B cell (primary cell): ENCODE results near the gene SERINC5. TPM values are rescaled to one million over a fixed set of nuclear protein-coding genes. Genes with fewer than 3 reads are reported as not detected.

ENCODE experiments used
- ATAC-seq: fragments of 200-7000 bp; cut with Tn5 transposase; one replicate; pipeline ENCODE4 v1.10.0; 2021; ENCODE audit warnings: low read depth, mild to moderate bottlenecking, moderate number of reproducible peaks, moderate library complexity
- CTCF ChIA-PET: fragments of 350-600 bp; sonication (Branson Sonifier 250); formaldehyde crosslinking; loops from one replicate; lab custom pipeline; 2021; ENCODE audit warnings: antibody characterized with exemption, inconsistent platforms; lab: Charles Lee
- POLR2A ChIA-PET: fragments of 350-600 bp; sonication (Branson Sonifier 250); formaldehyde crosslinking; loops from one replicate; lab custom pipeline; 2021; ENCODE audit warnings: antibody characterized with exemption; lab: Charles Lee
- DNase-seq: peaks from one replicate; pipeline ENCODE4 v3.0.0; 2013
- H2AFZ ChIP-seq: 2 replicates; pipeline ENCODE4 v1.6.1; 2012; ENCODE audit warnings: mild to moderate bottlenecking, low read depth, low read length; ENCODE audit not compliant: insufficient read depth, poor library complexity, severe bottlenecking
- H3K27ac ChIP-seq, 2 donors: 1 replicate in 1 of 2; 2 replicates in 1 of 2; pipeline ENCODE4 v1.5.1; 2012 to 2013; ENCODE audit warnings: low read length in 2 of 2, mild to moderate bottlenecking in 2 of 2, moderate library complexity in 1 of 2
- H3K27me3 ChIP-seq, 4 experiments: fragments of 200-600 bp in 1 of 4; sonication (generic) in 1 of 4; replicated peaks in 1 of 4; 1 replicate in 2 of 4; 2 replicates in 2 of 4; pipeline versions ENCODE4 v1.6.1 to v1.7.0; 2013 to 2016; ENCODE audit warnings: low read length in 3 of 4, mild to moderate bottlenecking in 2 of 4, mixed read lengths in 1 of 4, moderate library complexity in 1 of 4; ENCODE audit not compliant: insufficient read depth in 4 of 4, control insufficient read depth in 3 of 4; ENCODE audit errors: control extremely low read depth in 1 of 4
- H3K36me3 ChIP-seq, 2 experiments: replicated peaks in 1 of 2; 1 replicate in 1 of 2; 2 replicates in 1 of 2; pipeline versions ENCODE4 v1.6.1 to v1.7.1; 2013; ENCODE audit warnings: low read length in 1 of 2; ENCODE audit not compliant: insufficient read depth in 2 of 2, control insufficient read depth in 1 of 2; ENCODE audit errors: control extremely low read depth in 1 of 2, extremely low read depth in 1 of 2
- H3K4me1 ChIP-seq, 2 donors: fragments of 200-600 bp in 1 of 2; sonication (generic) in 1 of 2; 1 replicate in 1 of 2; 2 replicates in 1 of 2; pipeline versions ENCODE4 v1.5.1 to v1.6.1; 2013 to 2017; ENCODE audit warnings: low read length in 2 of 2; ENCODE audit not compliant: control insufficient read depth in 2 of 2, insufficient read depth in 2 of 2
- H3K4me2 ChIP-seq: replicated peaks from 2 replicates; pipeline ENCODE3; 2012; ENCODE audit warnings: mild to moderate bottlenecking, low read depth, low read length; ENCODE audit not compliant: poor library complexity, severe bottlenecking
- H3K4me3 ChIP-seq, 5 experiments: fragments of 200-600 bp in 1 of 5; sonication (generic) in 1 of 5; 1 replicate in 3 of 5; 2 replicates in 2 of 5; pipeline versions ENCODE4 v1.5.1 to v1.7.0; 2011 to 2016; ENCODE audit warnings: low read length in 4 of 5, mild to moderate bottlenecking in 4 of 5, low read depth in 2 of 5, control low read depth in 1 of 5, moderate library complexity in 1 of 5; ENCODE audit not compliant: insufficient read depth in 1 of 5; ENCODE audit errors: control extremely low read depth in 1 of 5, extremely low read depth in 1 of 5
- H3K79me2 ChIP-seq: fragments of 200-600 bp; sonication (generic); one replicate; pipeline ENCODE4 v1.6.0; 2016; ENCODE audit warnings: low read length; ENCODE audit not compliant: control insufficient read depth, insufficient read depth
- H3K9ac ChIP-seq: fragments of 200-600 bp; sonication (generic); 2 replicates; pipeline ENCODE4 v1.6.1; 2017; ENCODE audit warnings: mild to moderate bottlenecking, low read length, moderate library complexity
- H3K9me3 ChIP-seq, 3 donors: one replicate each; pipeline versions ENCODE4 v1.6.1 to v1.7.1; 2013; ENCODE audit warnings: low read length in 2 of 3; ENCODE audit not compliant: control insufficient read depth in 2 of 3, insufficient read depth in 1 of 3; ENCODE audit errors: control extremely low read depth in 1 of 3
- H4K20me1 ChIP-seq: 2 replicates; pipeline ENCODE4 v1.6.0; 2012; ENCODE audit warnings: mild to moderate bottlenecking, low read length; ENCODE audit not compliant: insufficient read depth, control insufficient read depth, poor library complexity, severe bottlenecking
- H3K27ac Mint-ChIP-seq: one replicate; pipeline ENCODE4 v1.8.0; 2021; ENCODE audit warnings: mixed read lengths
- H3K27me3 Mint-ChIP-seq: one replicate; pipeline ENCODE4 v1.8.0; 2021; ENCODE audit warnings: mixed read lengths
- H3K4me1 Mint-ChIP-seq: one replicate; pipeline ENCODE4 v1.8.0; 2021; ENCODE audit warnings: mixed read lengths
- H3K4me3 Mint-ChIP-seq: one replicate; pipeline ENCODE4 v1.8.0; 2021; ENCODE audit warnings: mixed read lengths
- H3K9me3 Mint-ChIP-seq: one replicate; pipeline ENCODE4 v1.8.0; 2022; ENCODE audit warnings: mixed read lengths; ENCODE audit not compliant: insufficient read depth
- CTCF ChIP-seq: fragments of 200-600 bp; IDR thresholded peaks from one replicate; pipeline ENCODE4 v1.8.0; 2022; ENCODE audit warnings: antibody characterized with exemption, mild to moderate bottlenecking
- EZH2 ChIP-seq: IDR thresholded peaks from 2 replicates; pipeline ENCODE4 v1.6.1; 2012; ENCODE audit warnings: borderline replicate concordance, low read depth, mild to moderate bottlenecking, moderate library complexity, low read length; ENCODE audit not compliant: insufficient read depth, poor library complexity, severe bottlenecking
- WGBS: methylation state at CpG from one replicate; pipeline ENCODE4 v1.1.5; 2013; ENCODE audit warnings: missing lambda C conversion rate; ENCODE audit not compliant: insufficient coverage; 5-methylcytosine and 5-hydroxymethylcytosine counted together
- intact Hi-C: fragments of 100-400 bp; cut with micrococcal nuclease; formaldehyde crosslinking; loops from one replicate; pipeline ENCODE4 v1.10.0; 2022
- polyA plus RNA-seq: library from polyadenylated mRNA; depleted of rRNA; stranded (reverse); fragments of >200 nt; gene quantifications from 2 replicates; pipeline ENCODE4 v1.2.3, GENCODE V29; 2012
- total RNA-seq, 2 donors: library from RNA; stranded (reverse); fragments of 120-200 nt in 1 of 2; gene quantifications; 1 replicate in 1 of 2; 2 replicates in 1 of 2; pipeline versions ENCODE4 v1.2.3 to v1.2.4, GENCODE V29; 2013 to 2022

The SERINC5 gene
- total and polyA plus RNA-seq, 2 donors (not counting 1 experiment from before 2014, with no cell fraction given): 2.4 to 9.5 TPM

GRCh38 chr5:80070338-80071056, 185.4 kb downstream of the SERINC5 start:
- Histone ChIP-seq H2AFZ (no peak overlapping the region), H3K9me3 (no peaks in the 10 kb centered on the region), H3K4me2 (no peak overlapping the region), H3K4me1 (peaks cover 8 to 13% of the 10 kb centered on the region in 2 donors), H3K36me3 (no peaks in the 10 kb centered on the region), H3K9ac (no peak overlapping the region), H3K4me3 (no peak overlapping the region), H4K20me1 (no peaks in the 10 kb centered on the region), H3K27me3 (no peaks in the 10 kb centered on the region), H3K27ac (no peak overlapping the region), H3K79me2 (no peaks in the 10 kb centered on the region)
- Mint-ChIP-seq H3K27me3 (no peaks in the 10 kb centered on the region), H3K4me1 (peaks cover 16% of the 10 kb centered on the region), H3K9me3 (no peaks in the 10 kb centered on the region), H3K27ac (no peak overlapping the region), H3K4me3 (no peak overlapping the region)
- POLR2A ChIA-PET: no interaction called here
- no peak for TF ChIP-seq CTCF
- CTCF ChIA-PET: interaction anchor here (1.3 kb wide), 1 partner anchor 13 kb away, joined by 6 read pairs; no protein-coding TSS in a partner anchor
- intact Hi-C loops: no loop called here
- 69% methylated on average over 8 of the region's 10 CpGs for WGBS
- DNase-seq: no peak
- no peak for ATAC-seq

DNA sequence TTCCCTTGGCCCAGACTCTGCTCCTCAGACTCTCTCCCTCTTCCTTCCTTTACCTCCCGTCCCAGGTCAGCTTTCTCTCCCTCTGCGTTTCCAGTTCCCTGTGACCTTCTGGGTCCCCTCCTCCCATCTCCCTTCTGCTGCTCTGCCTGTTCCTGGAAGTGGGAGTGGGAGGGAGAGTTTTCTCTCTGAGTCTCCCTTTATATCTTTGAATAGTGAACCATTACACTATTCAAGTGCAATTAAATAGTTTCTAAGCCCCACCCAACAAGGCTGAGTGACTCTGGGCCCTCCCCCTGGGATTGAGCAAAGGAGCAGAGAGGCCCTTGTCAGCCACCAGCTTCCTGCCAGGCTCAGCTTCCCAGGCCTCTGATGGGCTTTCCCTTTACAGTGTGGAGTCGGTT, 185.9 kb downstream of the SERINC5 start:
- Histone ChIP-seq H3K4me3 (no peak overlapping the region), H2AFZ (no peak overlapping the region), H3K9me3 (no peaks in the 10 kb centered on the region), H3K9ac (no peak overlapping the region), H3K36me3 (no peaks in the 10 kb centered on the region), H4K20me1 (no peaks in the 10 kb centered on the region), H3K27me3 (no peaks in the 10 kb centered on the region), H3K79me2 (no peaks in the 10 kb centered on the region), H3K4me1 (peaks cover 8 to 13% of the 10 kb centered on the region in 2 donors), H3K4me2 (no peak overlapping the region), H3K27ac (no peak overlapping the region)
- Mint-ChIP-seq H3K4me1 (peaks cover 16% of the 10 kb centered on the region), H3K27ac (no peak overlapping the region), H3K4me3 (no peak overlapping the region), H3K9me3 (no peaks in the 10 kb centered on the region), H3K27me3 (no peaks in the 10 kb centered on the region)
- ChIA-PET POLR2A (no interaction called here), CTCF (interaction anchor here (1.2 to 1.3 kb wide), 2 partner anchors 8 to 14 kb away, joined by 4 to 6 read pairs; no protein-coding TSS in a partner anchor)
- ATAC-seq (no peak), DNase-seq (no peak)
- no CpG with 5 or more reads among the region's 3 CpGs for WGBS
- TF ChIP-seq EZH2 (no peak), CTCF (no peak)
- intact Hi-C loops: no loop called here
